PC-9 (cell line): Measurements from ENCODE around the gene NID2. TPM values are rescaled to one million over a fixed set of nuclear protein-coding genes. Genes with fewer than 3 reads are reported as not detected.

Experiments used
- BruUV-seq: library from RNA; stranded (reverse); fragments of 400-500 nt; replicated peaks from 2 replicates; lab custom pipeline; 2021; lab: Mats Ljungman, UMichigan
- CTCF ChIA-PET: fragments of 300-600 bp; sonication (Branson Sonifier 250); formaldehyde crosslinking; loops from one replicate; lab custom pipeline; 2022; ENCODE audit warnings: antibody characterized with exemption; lab: Charles Lee
- POLR2A ChIA-PET: fragments of 300-600 bp; sonication (Branson Sonifier 250); formaldehyde crosslinking; loops from one replicate; lab custom pipeline; 2022; ENCODE audit warnings: antibody characterized with exemption; ENCODE audit not compliant: unreplicated experiment; lab: Charles Lee
- DNase-seq, 2 experiments: peaks; one replicate each; pipeline versions ENCODE4 v3.0.0 to v3.0.0-alpha.2; 2015 to 2022; ENCODE audit warnings: mixed read lengths in 1 of 2
- H2AFZ ChIP-seq: fragments of 200-600 bp; sonication (generic); 2 replicates; pipeline ENCODE4 v1.8.1; 2017; ENCODE audit warnings: antibody characterized with exemption
- H3F3A ChIP-seq: fragments of 200-600 bp; sonication (generic); 2 replicates; pipeline ENCODE4 v1.8.1; 2017; ENCODE audit warnings: antibody characterized with exemption, mild to moderate bottlenecking, low read depth; ENCODE audit not compliant: insufficient read depth
- H3K27ac ChIP-seq: fragments of 200-600 bp; sonication (generic); 2 replicates; pipeline ENCODE4 v1.6.1; 2016; ENCODE audit warnings: mixed run types
- H3K27me3 ChIP-seq: fragments of 200-600 bp; sonication (generic); 2 replicates; pipeline ENCODE4 v1.6.1; 2016; ENCODE audit warnings: low read depth, mixed run types; ENCODE audit not compliant: insufficient read depth
- H3K36me3 ChIP-seq: fragments of 200-600 bp; sonication (generic); 2 replicates; pipeline ENCODE4 v1.6.1; 2016; ENCODE audit warnings: low read depth, mixed run types
- H3K4me1 ChIP-seq: fragments of 200-600 bp; sonication (generic); replicated peaks from 2 replicates; pipeline ENCODE4 v1.6.1; 2016; ENCODE audit warnings: mixed run types; ENCODE audit not compliant: insufficient read depth
- H3K4me2 ChIP-seq: fragments of 200-600 bp; sonication (generic); 2 replicates; pipeline ENCODE4 v1.6.1; 2017; ENCODE audit warnings: mixed run types
- H3K4me3 ChIP-seq: fragments of 200-600 bp; sonication (generic); 2 replicates; pipeline ENCODE4 v1.6.1; 2016; ENCODE audit warnings: mixed run types
- H3K79me2 ChIP-seq: fragments of 200-600 bp; sonication (generic); 2 replicates; pipeline ENCODE4 v1.6.1; 2017; ENCODE audit warnings: low read depth, mixed run types
- H3K9me2 ChIP-seq: fragments of 200-600 bp; sonication (generic); 2 replicates; pipeline ENCODE4 v1.8.1; 2017; ENCODE audit warnings: mild to moderate bottlenecking; ENCODE audit not compliant: insufficient read depth
- H3K9me3 ChIP-seq: fragments of 200-600 bp; sonication (generic); 2 replicates; pipeline ENCODE4 v1.8.1; 2016; ENCODE audit warnings: low read depth; ENCODE audit not compliant: insufficient read depth
- H4K20me1 ChIP-seq: fragments of 200-600 bp; sonication (generic); 2 replicates; pipeline ENCODE4 v1.8.1; 2017; ENCODE audit not compliant: insufficient read depth
- EZH2 ChIP-seq: fragments of 200-600 bp; sonication (generic); IDR thresholded peaks from 2 replicates; pipeline ENCODE4 v1.8.0; 2017; ENCODE audit warnings: antibody characterized with exemption, low read depth
- intact Hi-C: fragments of 100-400 bp; cut with micrococcal nuclease; formaldehyde crosslinking; loops from one replicate; pipeline ENCODE4 v1.10.0; 2022; ENCODE audit not compliant: unreplicated experiment
- total RNA-seq: library from RNA; stranded (reverse); gene quantifications from 2 replicates; pipeline ENCODE4 v1.2.3, GENCODE V29; 2021
- TF ChIP-seq, protein P1 (sequence below): fragments of 200-600 bp; sonication (generic); conservative IDR thresholded peaks from 2 replicates; pipeline ENCODE4 v1.6.1; 2017; ENCODE audit warnings: mixed run types, antibody characterized with exemption, mild to moderate bottlenecking, moderate library complexity

The NID2 gene
- total RNA-seq, 1 experiment from 2014 or later, result 0.11 TPM

GRCh38 chr14:52043690-52044089 lies 25.2 kb downstream of the NID2 start:
- DNase-seq, result peak in 1 of 2 experiments; percentile 8
- Histone ChIP-seq H3K9me2 (no peaks in the 10 kb centered on the region), H4K20me1 (no peaks in the 10 kb centered on the region), H3K4me1 (peaks cover 14% of the 10 kb centered on the region), H3F3A (no peaks in the 10 kb centered on the region), H3K79me2 (no peaks in the 10 kb centered on the region), H2AFZ (no peak overlapping the region), H3K9me3 (no peaks in the 10 kb centered on the region), H3K4me2 (no peak overlapping the region), H3K36me3 (no peaks in the 10 kb centered on the region), H3K27ac (no peak overlapping the region), H3K27me3 (no peaks in the 10 kb centered on the region), H3K4me3 (no peak overlapping the region)
- ChIA-PET CTCF (interaction anchor here (0.6 to 0.7 kb wide), 2 partner anchors 17 to 41 kb away, joined by 3 to 6 read pairs; no protein-coding TSS in a partner anchor), POLR2A (no interaction called here)
- intact Hi-C loops, result no loop called here
- no TSS peak for BruUV-seq
- TF ChIP-seq, protein P1, sequence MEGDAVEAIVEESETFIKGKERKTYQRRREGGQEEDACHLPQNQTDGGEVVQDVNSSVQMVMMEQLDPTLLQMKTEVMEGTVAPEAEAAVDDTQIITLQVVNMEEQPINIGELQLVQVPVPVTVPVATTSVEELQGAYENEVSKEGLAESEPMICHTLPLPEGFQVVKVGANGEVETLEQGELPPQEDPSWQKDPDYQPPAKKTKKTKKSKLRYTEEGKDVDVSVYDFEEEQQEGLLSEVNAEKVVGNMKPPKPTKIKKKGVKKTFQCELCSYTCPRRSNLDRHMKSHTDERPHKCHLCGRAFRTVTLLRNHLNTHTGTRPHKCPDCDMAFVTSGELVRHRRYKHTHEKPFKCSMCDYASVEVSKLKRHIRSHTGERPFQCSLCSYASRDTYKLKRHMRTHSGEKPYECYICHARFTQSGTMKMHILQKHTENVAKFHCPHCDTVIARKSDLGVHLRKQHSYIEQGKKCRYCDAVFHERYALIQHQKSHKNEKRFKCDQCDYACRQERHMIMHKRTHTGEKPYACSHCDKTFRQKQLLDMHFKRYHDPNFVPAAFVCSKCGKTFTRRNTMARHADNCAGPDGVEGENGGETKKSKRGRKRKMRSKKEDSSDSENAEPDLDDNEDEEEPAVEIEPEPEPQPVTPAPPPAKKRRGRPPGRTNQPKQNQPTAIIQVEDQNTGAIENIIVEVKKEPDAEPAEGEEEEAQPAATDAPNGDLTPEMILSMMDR, result peak; percentile 43; the same call in 1 of the 2 replicates
- no peak for TF ChIP-seq EZH2

DNA sequence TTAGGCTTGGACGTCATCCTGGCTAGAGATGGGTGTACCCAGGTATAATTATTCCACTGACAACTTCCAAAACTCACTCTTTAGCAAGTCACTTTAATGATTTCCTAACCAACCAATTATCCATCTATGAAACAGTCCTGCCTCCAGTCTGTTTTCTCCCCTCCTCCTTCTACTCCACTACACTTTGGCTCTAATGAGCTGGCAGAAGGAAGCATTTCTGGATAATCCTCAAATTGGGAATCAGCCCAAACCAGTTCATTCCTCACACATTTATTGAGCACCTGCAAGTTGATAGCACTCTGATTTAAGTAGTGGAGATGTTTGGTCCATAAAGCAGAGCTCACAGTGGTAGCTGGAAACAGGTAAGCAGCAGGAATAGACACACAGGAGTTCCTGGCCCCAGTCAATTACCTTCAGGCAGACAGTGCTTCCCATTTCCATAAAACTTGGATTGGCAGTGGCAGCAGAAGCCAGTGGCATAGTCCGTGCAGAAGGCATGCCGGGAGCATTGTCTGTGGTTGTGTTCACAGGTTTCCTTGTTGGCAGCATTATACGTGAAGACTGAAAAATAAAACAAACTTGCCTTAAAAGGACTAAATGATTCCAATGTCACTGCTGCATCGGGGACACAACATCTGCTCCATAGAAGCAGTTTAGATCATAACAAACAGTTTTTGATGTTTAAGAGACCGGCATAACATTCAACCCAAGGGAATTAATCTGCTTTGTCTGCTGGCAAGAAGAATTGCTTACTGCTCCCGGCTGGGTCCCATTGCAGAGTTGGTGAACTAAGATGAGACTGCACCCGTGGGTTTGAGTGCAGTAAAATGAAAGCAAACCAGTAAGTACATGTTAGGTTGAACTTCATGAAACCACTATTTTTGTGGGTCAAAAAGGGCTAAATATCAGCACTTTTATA lies 26.2 kb downstream of the NID2 start:
- BruUV-seq, result no TSS peak
- Histone ChIP-seq H3K27ac (no peak overlapping the region), H3K4me2 (no peak overlapping the region), H3F3A (no peaks in the 10 kb centered on the region), H3K79me2 (no peaks in the 10 kb centered on the region), H3K27me3 (no peaks in the 10 kb centered on the region), H3K9me2 (no peaks in the 10 kb centered on the region), H3K9me3 (no peaks in the 10 kb centered on the region), H3K4me3 (no peak overlapping the region), H2AFZ (no peak overlapping the region), H4K20me1 (no peaks in the 10 kb centered on the region), H3K4me1 (peaks cover 14% of the 10 kb centered on the region), H3K36me3 (no peaks in the 10 kb centered on the region)
- ChIA-PET POLR2A (no interaction called here), CTCF (interaction anchor here (0.7 kb wide), 1 partner anchor 42 kb away, joined by 6 read pairs; no protein-coding TSS in a partner anchor)
- intact Hi-C loops, result no loop called here
- no peak for DNase-seq
- TF ChIP-seq, protein P1, result no peak
- no peak for TF ChIP-seq EZH2

GRCh38 chr14:52040598-52040997 lies 28.3 kb downstream of the NID2 start:
- TF ChIP-seq, protein P1, result no peak
- no peak for TF ChIP-seq EZH2
- no peaks in the 10 kb centered on the region for H4K20me1 ChIP-seq
- intact Hi-C loops, result no loop called here
- no peaks in the 10 kb centered on the region for H3K9me2 ChIP-seq
- ChIA-PET CTCF (no interaction called here), POLR2A (no interaction called here)
- DNase-seq, result no peak
- no peaks in the 10 kb centered on the region for H3F3A ChIP-seq
- peaks cover 11% of the 10 kb centered on the region for H3K4me1 ChIP-seq
- no peak overlapping the region for H3K4me3 ChIP-seq
- no peaks in the 10 kb centered on the region for H3K27me3 ChIP-seq
- no TSS peak for BruUV-seq
- H2AFZ ChIP-seq, result no peak overlapping the region
- H3K79me2 ChIP-seq, result no peaks in the 10 kb centered on the region
- H3K4me2 ChIP-seq, result no peak overlapping the region
- H3K27ac ChIP-seq, result no peak overlapping the region
- H3K9me3 ChIP-seq, result no peaks in the 10 kb centered on the region
- H3K36me3 ChIP-seq, result no peaks in the 10 kb centered on the region
